GM19397 (cell line): Measurements from ENCODE around the gene HMGCL.
"Not testable (repeated sequence)": the region's sequence is repeated elsewhere in the genome, so short reads cannot be mapped to it uniquely, and the experiment has no call there.

ENCODE experiments used
- ATAC-seq: cut with Tn5 transposase; IDR thresholded peaks from one replicate; pipeline ENCODE4 v1.9.1; 2021; ENCODE audit warnings: mild to moderate bottlenecking, moderate library complexity; ENCODE audit not compliant: unreplicated experiment

The HMGCL gene

DNA sequence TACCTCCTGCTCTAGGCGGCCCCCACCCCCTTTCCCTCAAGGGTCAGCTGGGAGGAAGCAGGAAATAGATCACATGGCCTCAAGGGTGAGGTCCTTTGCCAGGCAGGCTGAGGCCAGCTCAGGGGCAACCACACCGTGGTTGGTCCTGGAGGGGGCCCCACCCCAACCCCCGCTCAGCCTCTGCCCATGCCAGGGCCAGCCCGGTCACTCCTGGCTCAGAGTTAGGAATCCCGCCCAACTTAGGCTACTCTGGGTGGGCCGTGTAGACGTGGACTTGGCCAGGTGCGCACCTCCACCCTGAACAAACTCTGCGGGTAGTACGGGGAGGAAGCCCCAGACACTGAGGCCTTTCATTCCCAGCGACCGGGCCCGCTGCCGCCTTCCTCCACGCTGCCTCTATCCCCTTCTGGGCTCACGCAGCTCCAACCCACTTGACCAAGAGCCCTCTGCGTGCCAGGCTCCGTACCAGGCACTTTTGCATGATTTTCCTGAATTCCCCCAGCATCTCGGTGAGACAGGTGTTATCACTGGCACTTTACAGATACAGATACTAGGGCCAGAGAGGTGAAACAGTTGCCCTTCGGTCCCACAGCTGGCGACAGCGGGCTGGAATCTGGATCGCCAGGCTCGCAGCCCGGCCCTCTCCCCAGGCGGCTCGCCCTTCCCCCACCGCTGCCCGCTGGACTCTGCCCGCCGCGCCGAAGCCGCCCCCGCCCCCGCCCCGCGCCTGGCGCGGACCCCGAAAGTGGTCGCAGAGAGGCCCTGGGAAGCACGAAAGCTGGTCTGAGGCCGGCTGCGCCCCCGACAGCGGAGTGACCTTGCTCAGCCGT is 25.4 kb downstream of the HMGCL start:
- peak; percentile 3 for ATAC-seq

DNA sequence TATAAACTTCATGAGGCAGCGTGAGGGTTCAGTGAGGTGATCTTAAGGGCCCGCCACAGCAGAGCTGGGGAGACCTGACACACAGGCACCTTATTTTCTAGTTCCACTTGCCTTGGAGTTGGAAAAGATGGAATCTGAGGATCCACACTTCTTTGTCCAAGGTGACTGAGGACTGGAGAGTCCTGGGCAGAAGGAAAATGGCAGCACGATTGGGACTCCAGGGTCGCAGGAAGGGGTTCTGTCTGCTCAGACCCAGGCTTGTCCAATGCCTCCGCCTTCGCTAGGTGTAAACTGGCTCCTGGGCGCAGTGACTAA is 26.0 kb downstream of the HMGCL start:
- no peak for ATAC-seq

DNA sequence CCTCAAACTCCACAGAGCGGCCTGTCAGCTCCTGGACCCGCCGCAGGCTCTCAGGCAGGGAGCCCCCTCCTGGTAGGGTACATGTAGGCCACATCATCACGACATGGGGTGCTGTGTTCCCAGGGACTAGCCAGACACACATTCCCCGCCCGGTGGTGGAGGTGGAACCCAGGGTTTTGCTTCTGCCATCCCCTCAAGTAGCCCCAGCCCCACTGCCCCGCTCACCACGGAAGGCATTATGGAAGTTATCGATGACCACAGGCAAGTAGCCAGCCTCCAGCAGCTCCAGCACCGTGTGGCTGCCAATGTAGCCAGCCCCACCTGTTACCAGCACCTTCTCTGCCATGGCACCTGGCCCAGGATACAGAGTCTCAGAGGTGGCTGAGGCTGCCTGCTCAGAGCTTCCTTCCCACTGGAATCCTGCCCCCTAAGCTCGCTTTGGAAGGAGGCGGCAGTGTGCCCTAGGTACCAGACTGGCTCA is 26.5 kb downstream of the HMGCL start:
- no peak for ATAC-seq

DNA sequence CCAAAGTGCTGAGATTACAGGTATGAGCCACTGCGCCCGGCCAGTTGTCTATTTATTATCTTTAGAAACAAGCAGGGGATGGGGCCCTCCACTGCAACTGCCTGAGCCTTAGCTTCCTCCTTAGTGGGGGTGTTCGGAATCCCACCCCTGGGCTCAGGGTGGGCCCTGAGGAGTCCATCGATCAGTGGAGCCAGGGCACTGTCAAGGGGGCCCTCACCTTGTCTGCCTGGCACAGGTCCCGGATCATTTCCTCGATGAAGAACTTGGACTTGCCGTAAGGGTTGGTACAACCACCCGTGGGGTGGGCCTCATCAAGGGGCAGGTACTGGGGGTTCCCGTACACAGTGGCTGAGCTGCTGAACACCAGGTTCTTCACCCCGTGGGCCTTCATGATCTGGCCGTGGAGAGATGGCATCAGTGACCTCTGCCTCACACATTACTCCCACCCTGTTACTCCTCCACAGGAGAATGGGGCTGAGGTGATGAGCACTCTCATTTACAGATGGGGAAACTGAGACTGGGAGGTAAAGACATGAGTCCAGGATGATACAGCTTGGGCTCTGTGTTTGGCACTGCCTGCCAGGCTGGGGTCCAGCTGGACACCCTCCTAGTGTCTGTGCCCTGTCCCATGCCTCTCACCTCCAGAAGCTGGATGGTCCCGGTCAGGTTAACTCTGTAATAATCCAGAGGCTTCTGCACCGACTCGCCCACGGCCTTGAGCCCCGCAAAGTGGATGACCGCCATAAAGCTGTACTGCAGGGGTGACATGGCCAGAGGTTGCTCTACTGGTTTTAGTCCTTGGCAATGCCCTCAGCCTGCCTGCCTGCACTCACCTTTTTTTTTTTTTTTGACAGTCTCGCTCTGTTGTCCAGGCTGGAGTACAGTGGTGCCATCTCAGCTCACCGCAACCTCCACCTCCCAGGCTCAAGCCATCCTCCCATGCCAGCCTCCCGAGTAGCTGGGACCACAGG is 27.5 kb downstream of the HMGCL start:
- no peak for ATAC-seq

DNA sequence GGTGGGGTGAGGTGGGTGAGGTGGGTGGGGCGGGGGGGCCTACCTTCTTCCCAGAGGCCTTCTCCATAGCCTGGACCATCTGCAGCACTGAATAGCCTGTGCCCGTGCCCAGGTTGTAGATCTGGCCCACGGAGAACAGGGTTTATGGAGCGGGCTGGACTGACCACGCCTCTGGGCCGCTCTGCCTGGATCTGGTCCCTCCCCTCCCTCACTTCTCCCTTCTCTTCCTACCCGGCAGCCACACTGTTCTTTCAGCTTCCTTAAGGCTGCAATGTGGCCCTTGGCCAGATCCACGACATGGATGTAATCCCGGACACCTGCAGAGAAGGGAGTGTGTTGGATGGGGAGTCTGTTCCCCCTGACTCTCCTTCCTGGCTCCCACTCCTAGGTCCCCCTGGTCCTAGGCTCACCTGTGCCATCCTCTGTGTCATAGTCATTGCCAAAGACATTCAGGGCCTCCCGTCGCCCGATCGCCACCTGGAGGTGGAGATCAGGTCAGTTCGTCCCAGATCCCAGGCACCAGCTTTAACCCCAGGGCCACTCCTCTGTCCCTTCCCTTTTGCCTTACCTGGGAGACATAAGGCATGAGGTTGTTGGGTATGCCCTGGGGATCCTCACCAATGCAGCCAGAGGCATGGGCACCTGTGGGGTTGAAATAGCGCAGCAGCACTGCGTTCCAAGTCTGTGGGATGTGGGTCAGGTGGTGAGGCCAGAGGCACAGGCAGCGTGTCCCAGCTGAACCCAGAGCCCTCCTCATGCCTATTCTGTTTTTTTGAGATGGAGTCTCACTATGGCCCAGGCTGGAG is 28.6 kb downstream of the HMGCL start:
- no peak for ATAC-seq

DNA sequence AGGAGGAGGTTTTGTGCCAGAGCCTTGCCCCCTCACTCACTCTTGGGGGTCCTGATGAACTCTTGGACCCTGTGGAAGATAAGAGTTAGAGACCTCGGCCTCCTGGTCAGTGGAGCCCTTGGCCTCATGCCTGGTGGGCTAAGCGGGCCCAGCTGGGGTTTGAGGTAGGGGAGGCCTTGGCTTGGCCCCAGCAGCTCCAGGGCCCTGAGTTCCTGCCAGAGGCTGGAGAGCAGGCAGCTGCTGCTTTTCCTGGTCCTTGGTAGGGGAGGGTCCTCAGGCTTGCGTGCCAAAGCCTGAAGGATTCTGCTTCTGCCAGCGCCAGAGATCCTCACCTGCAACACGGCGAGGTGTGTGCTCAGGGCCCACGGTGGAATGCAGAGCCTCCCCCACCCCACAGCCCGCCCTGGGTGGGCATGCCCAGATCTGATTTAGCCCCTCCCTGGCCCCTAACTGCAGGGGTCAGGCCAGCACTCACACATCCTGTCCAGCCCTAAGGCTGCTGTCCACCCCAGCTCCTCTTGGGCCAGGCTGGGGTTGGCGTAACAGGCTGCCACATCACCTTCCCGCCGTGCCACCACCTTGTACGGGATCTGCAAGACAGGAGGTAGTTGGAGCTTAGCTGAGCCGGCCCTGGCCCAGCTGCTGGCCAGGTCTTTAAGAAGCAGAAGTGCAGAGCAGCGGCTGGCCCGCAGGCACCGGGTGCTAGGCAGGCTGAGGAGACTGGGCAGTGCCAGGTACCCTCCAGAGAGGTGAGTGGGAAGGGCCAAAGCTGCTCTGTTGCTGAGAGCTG is 29.4 kb downstream of the HMGCL start:
- no peak for ATAC-seq

DNA sequence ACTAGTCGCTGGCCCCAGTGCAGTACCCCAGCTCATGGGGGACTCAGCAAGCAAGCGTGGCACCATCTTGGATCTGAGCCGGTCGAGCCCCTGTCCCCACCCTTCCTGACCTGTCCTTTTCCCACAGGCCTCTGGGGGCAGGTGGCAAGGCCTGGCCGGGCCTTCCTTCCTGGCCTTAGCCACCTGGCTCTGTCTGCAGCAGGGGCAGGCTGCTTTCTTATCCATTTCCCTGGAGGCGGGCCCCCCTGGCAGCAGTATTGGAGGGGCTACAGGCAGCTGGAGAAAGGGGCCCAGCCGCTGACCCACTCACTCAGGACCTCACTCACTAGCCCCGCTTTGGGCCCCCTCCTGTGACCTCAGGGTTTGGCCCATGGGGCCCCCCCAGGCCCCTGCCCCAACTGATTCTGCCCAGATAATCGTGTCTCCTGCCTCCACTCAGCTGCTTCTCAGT is 30.5 kb downstream of the HMGCL start:
- ATAC-seq: not testable (repeated sequence)

DNA sequence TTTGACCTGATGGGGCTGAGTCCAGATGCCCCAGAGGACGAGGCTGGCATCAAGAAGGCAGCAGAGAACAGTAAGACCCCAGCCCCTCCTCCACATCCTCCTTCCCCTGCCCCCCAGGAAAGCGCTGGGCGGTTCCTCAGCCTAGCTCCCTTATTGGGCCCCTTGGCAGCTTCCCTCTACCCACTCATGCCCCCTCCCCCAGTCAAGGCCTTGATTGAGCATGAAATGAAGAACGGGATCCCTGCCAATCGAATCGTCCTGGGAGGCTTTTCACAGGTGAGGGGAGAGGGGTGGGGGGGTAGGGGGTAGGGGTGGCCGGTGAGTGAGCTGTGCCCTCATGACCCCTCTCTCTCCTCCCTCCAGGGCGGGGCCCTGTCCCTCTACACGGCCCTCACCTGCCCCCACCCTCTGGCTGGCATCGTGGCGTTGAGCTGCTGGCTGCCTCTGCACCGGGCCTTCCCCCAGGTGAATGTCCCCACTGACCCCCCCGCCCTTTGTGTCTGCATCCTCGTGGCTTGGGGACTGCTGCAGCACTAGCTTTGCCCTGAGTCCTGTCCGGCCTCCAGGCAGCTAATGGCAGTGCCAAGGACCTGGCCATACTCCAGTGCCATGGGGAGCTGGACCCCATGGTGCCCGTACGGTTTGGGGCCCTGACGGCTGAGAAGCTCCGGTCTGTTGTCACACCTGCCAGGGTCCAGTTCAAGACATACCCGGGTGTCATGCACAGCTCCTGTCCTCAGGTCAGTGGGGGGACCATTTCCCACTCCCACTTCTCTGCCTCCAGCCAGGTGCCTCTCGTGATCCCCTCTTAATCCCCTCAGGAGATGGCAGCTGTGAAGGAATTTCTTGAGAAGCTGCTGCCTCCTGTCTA is 31.1 kb downstream of the HMGCL start:
- ATAC-seq: no peak

DNA sequence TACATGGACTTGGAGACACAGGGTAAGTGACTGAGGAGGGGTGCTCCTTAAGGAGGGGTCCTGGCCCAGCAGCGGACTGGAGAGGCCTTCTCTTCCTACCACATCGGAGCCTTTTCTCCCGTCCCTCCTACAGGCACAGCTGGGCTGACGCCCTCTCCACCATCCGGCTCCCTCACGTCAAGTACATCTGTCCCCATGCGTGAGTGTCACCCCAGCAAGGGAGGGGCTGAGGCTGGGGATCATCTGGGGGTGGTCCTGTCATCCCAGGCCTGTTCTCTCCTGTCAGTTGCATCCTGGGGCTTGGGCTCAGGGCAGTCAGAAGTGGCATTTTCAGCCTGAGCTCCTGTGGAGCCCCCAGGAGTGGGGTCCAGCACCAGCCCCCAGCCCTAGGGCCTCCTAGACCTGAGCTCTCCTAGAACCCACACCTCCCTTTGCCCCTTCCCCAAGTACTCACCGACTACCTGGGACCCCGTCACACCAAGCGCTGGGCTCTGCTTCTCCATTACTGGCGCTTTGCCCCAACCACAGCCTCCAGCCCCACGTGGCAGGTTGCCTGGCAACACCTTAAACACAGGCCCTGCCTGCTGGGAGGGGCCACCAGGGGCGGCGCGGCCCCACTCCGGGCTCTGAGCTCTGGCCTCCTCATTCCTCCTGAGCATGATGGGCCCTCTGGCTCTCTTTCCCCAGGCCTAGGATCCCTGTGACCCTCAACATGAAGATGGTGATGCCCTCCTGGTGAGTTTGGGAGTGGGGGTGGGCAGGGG is 32.0 kb downstream of the HMGCL start:
- no peak for ATAC-seq

DNA sequence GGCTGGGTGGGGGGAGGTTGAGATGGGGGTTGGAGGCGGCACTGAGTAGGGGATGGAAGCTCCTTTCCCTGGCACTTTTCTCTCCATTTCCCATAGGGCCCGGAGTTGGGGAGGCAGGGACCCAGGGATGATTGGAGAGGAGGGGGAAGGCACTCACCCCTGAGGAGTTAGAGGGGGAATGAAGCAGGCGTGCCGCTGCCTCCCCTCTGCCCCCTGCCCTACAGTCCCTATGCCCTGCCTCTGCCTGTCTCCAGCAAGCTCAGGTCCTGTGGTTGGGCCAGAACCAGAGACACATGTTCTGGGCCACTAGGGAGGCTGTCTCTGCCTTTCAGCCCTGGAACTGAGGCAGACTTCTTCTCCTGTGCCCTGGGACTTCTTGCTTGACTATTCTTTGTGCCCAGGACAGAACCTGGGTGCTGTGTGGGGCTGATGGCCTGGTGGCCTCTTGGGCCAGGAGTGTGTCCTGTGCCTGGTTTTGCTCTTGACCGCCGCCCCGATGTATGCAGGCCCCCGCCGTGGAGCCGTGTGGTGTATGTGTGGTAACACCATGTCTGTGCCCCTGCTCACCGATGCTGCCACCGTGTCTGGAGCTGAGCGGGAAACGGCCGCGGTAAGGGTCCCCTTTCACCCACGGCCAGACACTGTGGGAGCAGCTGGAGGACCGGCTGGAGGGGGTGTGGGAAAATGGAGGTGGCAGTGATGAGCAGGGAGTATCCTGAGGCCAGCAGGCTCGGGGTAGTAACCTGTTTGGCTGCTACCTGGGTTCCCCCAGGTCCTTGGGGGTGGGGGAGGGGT is 32.9 kb downstream of the HMGCL start:
- ATAC-seq: no peak

DNA sequence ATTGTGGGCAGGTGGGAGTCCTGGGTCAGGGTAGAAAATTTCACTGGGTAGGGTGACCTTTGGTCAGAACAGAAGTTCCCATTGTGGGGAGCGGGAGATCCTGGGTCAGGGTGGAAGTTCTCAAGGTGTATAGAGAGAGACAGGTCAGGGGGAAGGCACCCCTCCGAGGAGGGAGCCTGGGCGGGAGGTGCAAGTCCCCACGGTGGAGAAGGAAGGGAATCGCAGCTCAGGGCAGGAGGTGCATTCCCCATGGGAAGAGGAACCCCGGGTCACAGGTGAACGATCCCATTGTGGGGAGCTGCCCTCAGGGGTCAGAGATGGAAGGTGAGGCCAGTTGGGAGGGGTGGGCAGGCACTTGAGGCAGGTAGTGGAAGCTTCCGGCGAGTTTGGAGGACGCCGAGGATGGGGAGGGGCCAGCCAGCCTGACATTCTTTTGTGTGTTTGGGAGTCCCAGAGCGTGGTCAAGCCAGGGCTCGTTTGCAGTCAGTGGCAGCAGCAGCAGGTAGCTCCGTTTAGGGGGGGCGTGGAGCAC is 33.6 kb downstream of the HMGCL start:
- ATAC-seq: no peak

DNA sequence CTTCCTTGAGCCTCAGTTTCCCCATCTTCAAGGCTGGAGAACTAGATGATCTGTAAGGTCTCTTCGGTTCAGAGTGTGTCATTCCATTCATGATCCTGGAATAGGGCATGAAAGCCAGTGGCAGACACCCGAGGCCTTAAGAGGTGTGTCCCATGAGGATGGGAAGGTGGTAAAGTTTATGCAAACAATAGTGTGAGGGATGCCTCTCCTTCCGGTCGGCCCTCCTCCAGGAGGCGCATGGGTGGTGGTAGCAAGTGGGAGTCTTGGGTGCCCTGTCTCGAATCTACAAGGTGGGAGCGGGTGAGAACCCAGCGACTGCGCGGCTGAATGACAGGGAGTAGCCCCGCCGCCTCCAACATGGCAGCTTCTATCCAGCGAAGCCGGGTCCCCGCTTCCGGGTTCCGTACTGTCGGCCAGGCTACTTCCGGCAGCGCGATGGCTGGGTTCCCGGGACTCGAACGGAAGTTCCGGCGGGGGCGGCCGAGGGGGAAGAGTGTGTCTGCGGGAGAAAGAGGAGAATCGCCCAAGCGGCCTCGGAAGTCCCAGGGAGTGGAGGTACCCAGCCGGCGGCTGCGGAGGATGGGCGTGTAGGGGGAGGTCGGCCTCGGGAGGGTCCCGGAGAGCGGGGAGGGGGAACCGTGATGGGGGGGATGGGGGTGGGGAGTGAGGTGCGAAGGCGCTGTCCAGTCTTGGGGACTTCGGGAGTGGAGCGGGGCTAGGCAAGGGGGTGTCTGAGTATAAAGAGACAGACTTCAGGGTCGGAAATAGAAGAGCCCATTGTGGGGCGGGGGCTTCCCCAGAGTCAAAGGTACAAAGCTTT is 34.3 kb downstream of the HMGCL start, which contains the start of gene LYPLA2:
TSS of gene LYPLA2 (plus strand) at position 450 of the 820 bp plus-strand sequence. CDS start 1,538 bp downstream, outside the sequence.
- ATAC-seq: peak; percentile 73

DNA sequence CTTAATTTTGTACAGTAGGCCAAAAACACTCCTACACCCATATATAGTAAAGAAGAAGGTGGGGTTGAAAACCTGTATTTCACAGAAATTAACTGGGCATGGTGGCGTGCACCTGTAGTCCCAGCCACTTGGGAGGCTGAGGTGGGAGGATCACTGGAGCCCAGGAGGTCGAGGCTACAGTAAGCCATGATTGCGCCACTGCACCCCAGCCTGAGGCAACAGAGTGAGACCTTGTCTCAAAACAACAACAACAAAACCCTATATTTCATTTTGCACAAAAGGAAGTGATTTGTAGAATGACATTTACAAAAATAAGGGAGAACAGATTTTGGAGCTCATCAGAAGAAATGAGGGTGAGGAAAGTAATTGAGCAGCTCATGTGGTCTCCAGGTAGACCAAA is 36.5 kb downstream of the HMGCL start:
- ATAC-seq: no peak

DNA sequence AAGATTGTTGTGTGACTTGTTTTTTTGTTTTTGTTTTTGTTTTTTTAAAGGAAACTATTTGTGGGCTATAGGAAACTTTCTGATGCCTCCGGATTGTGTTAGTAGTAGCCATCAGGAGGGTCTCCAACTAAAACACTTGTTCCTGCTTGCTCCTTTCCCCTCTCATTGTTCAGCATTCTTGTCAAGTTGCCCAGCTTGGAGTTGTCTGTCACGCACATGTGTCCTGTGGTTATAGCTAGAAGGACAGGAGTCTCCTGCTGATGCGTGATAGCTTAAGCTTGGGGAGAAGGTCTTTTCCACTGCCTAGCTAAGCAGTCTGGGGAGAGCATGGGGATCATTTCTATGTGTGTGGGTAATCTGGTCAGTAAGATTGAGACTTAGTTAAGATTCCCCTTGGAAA is 37.5 kb downstream of the HMGCL start:
- ATAC-seq: no peak

DNA sequence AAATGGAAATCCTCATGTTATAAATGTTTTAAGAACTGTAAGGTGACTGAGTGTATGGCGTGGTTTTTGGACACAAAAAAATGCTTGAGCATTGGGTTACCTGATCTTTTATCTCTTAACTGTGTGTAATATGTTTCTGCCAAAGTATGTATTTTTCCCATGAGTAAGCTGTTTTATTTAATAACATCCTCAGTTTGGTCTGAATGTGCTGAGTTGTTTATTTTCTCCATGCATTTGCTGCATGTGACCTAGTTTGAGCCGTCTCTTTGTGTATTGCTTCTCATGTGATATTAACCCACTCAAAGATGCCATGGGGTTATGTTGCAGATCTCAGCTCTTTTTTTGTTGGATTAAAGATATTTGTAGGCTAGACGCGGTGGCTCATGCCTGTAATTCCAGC is 40.4 kb downstream of the HMGCL start:
- no peak for ATAC-seq

DNA sequence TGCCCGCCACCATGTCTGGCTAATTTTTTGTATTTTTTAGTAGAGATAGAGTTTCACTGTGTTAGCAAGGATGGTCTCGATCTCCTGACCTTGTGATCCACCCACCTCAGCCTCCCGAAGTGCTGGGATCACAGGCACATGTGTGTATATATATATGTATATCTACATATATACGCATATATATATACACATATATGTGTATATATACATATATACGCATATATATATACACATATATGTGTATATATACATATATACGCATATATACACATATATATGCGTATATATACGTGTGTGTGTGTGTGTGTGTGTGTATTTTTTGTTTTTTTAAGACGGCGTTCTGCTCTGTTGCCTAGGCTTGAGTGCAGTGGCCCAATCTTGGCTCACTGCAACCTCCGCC is 42.1 kb downstream of the HMGCL start:
- not testable (repeated sequence) for ATAC-seq
